SK-N-SH treated with all-trans-retinoic acid at 6 μM for 48 hours (cell line): Measurements from ENCODE around the gene TDRD9.

Experiments used
- ATAC-seq: fragments of 200-7000 bp; cut with Tn5 transposase; 3 replicates; pipeline ENCODE4 v1.9.1; 2020; ENCODE audit warnings: mild to moderate bottlenecking, moderate library complexity
- ARNTL ChIP-seq: fragments of 450-650 bp; formaldehyde crosslinking; IDR thresholded peaks from 2 replicates; pipeline ENCODE4 v1.5.0; 2020; ENCODE audit warnings: low read depth, mild to moderate bottlenecking, moderate library complexity, borderline replicate concordance
- BACH2 ChIP-seq: fragments of 250-450 bp; sonication (Bioruptor Pico); IDR thresholded peaks from 2 replicates; pipeline ENCODE4 v1.9.0; 2021; ENCODE audit warnings: mild to moderate bottlenecking, borderline replicate concordance
- CREB5 ChIP-seq: fragments of 250-450 bp; sonication (Bioruptor Pico); IDR thresholded peaks from 2 replicates; pipeline ENCODE4 v1.5.1; 2020; ENCODE audit warnings: low read depth, mild to moderate bottlenecking, moderate library complexity
- CSDC2 ChIP-seq: fragments of 250-450 bp; sonication (Bioruptor Pico); IDR thresholded peaks from 2 replicates; pipeline ENCODE4 v1.5.0; 2020; ENCODE audit warnings: mild to moderate bottlenecking, moderate library complexity
- ESRRG ChIP-seq: fragments of 250-450 bp; sonication (Bioruptor Pico); IDR thresholded peaks from 2 replicates; pipeline ENCODE4 v1.6.1; 2021; ENCODE audit warnings: mild to moderate bottlenecking
- GLIS3 ChIP-seq: fragments of 250-450 bp; sonication (Bioruptor Pico); IDR thresholded peaks from 2 replicates; pipeline ENCODE4 v1.5.0; 2020; ENCODE audit warnings: mild to moderate bottlenecking, moderate library complexity
- ISL1 ChIP-seq: fragments of 250-450 bp; sonication (Bioruptor Pico); IDR thresholded peaks from 2 replicates; pipeline ENCODE4 v2.1.2; 2022; ENCODE audit warnings: mild to moderate bottlenecking, moderate library complexity
- PATZ1 ChIP-seq: fragments of 250-450 bp; sonication (Bioruptor Pico); IDR thresholded peaks from 2 replicates; pipeline ENCODE4 v1.8.0; 2020; ENCODE audit warnings: mild to moderate bottlenecking, moderate library complexity, borderline replicate concordance
- POU6F1 ChIP-seq: fragments of 250-450 bp; sonication (Bioruptor Pico); IDR thresholded peaks from 2 replicates; pipeline ENCODE4 v1.8.0; 2021; ENCODE audit warnings: low read depth, mild to moderate bottlenecking, moderate library complexity, borderline replicate concordance
- PPARA ChIP-seq: fragments of 250-450 bp; sonication (Bioruptor Pico); IDR thresholded peaks from 2 replicates; pipeline ENCODE4 v1.5.0; 2020; ENCODE audit warnings: mild to moderate bottlenecking, borderline replicate concordance
- RARB ChIP-seq: fragments of 250-450 bp; sonication (Bioruptor Pico); IDR thresholded peaks from 2 replicates; pipeline ENCODE4 v1.8.0; 2021; ENCODE audit warnings: mild to moderate bottlenecking, moderate library complexity
- SNAI2 ChIP-seq: fragments of 250-450 bp; sonication (Bioruptor Pico); IDR thresholded peaks from 2 replicates; pipeline ENCODE4 v1.5.0; 2020; ENCODE audit warnings: mild to moderate bottlenecking, moderate library complexity
- TCF4 ChIP-seq: fragments of 250-450 bp; sonication (Bioruptor Pico); IDR thresholded peaks from 2 replicates; pipeline ENCODE4 v1.8.0; 2021; ENCODE audit warnings: mild to moderate bottlenecking, moderate library complexity, borderline replicate concordance
- TOX ChIP-seq: fragments of 250-450 bp; sonication (Bioruptor Pico); IDR thresholded peaks from 2 replicates; pipeline ENCODE4 v1.8.0; 2021; ENCODE audit warnings: mild to moderate bottlenecking, moderate library complexity, borderline replicate concordance
- ZC3H10 ChIP-seq: fragments of 250-450 bp; sonication (Bioruptor Pico); IDR thresholded peaks from 2 replicates; pipeline ENCODE4 v1.5.1; 2021; ENCODE audit warnings: mild to moderate bottlenecking, moderate library complexity
- ZFP3 ChIP-seq: fragments of 250-450 bp; sonication (Bioruptor Pico); IDR thresholded peaks from 2 replicates; pipeline ENCODE4 v1.5.0; 2020; ENCODE audit warnings: mild to moderate bottlenecking, moderate library complexity
- ZFP30 ChIP-seq: fragments of 450-650 bp; formaldehyde crosslinking; IDR thresholded peaks from 2 replicates; pipeline ENCODE4 v1.5.0; 2022; ENCODE audit warnings: mild to moderate bottlenecking, moderate library complexity
- ZNF565 ChIP-seq: fragments of 450-650 bp; formaldehyde crosslinking; conservative IDR thresholded peaks from 2 replicates; pipeline ENCODE4 v1.5.0; 2020; ENCODE audit warnings: low read depth, mild to moderate bottlenecking, moderate library complexity
- ZNF70 ChIP-seq: fragments of 450-650 bp; formaldehyde crosslinking; IDR thresholded peaks from 2 replicates; pipeline ENCODE4 v1.5.0; 2020; ENCODE audit warnings: mild to moderate bottlenecking, moderate library complexity
- ZNF8 ChIP-seq: fragments of 450-650 bp; formaldehyde crosslinking; IDR thresholded peaks from 2 replicates; pipeline ENCODE4 v1.5.0; 2020; ENCODE audit warnings: mild to moderate bottlenecking, moderate library complexity

Gene TDRD9

DNA sequence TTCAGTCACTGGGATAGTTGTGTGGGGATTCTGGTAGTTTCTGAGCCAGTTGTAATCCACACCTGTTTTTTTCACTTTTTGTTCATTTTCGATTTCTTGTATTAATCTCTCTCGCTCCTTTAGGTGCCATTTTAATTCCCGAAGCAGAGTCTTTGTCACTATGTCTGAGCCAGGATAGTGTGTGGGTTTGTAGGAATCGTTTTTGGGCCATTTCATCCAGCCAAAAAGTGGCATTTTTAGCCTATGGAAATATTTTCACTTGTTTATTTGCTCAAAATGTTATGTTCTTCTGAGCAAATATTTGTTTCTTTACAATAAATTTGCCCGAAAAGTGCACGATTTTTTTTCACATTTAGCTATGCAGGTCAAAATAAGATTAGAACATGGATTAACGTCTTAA lies 13.2 kb downstream of the TDRD9 start:
- no peak for ATAC-seq
- TF ChIP-seq SNAI2 (CRISPR knock-in tag) (no peak), TOX (CRISPR knock-in tag) (no peak), PATZ1 (CRISPR knock-in tag) (no peak), TCF4 (CRISPR knock-in tag) (no peak), ZNF70 (CRISPR knock-in tag) (no peak)

GRCh38 chr14:103941973-103942736 lies 13.9 kb downstream of the TDRD9 start, which contains the start of gene RD3L:
Gene RD3L, minus strand, starts transcription at chr14:103942529. Its CDS starts 834 bp downstream, at chr14:103941695.
- no peak for ATAC-seq
- TF ChIP-seq ISL1 (CRISPR knock-in tag) (no peak), ZNF70 (CRISPR knock-in tag) (no peak), ZNF565 (no peak), ZC3H10 (CRISPR knock-in tag) (no peak), ESRRG (no peak), GLIS3 (CRISPR knock-in tag) (no peak), ZFP3 (CRISPR knock-in tag) (no peak), ZNF8 (CRISPR knock-in tag) (no peak), ZFP30 (CRISPR knock-in tag) (no peak), BACH2 (CRISPR knock-in tag) (no peak), PPARA (CRISPR knock-in tag) (no peak), CREB5 (no peak)
- TF ChIP-seq, all 23 proteins: peak for 0

DNA sequence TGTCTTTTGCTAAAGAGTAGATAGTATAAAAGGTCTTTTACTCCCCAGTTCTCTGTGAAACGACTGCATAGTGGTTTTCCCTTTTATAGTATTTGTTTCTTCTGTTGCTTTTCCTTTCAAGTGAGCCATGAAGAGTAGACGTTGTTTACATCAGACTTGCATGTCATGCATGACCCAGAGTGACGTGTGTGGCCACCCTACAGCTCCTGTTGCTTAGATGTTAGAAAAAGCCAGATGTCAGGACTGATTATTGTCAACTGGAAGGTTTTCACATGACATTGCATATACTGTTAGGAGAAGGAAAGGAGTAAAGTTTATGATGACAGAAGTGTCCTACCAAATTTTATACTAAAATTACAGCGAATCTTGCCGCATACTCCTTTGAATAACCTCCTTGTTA lies 15.4 kb downstream of the TDRD9 start:
- no peak for TF ChIP-seq ZNF565
- no peak for TF ChIP-seq ARNTL (CRISPR knock-in tag)
- no peak for TF ChIP-seq ZNF70 (CRISPR knock-in tag)
- no peak for TF ChIP-seq CREB5
- no peak for TF ChIP-seq ZC3H10 (CRISPR knock-in tag)
- TF ChIP-seq POU6F1, result no peak
- TF ChIP-seq SNAI2 (CRISPR knock-in tag), result no peak
- ATAC-seq, result no peak

- no peak for ATAC-seq
- no peak for TF ChIP-seq TCF4 (CRISPR knock-in tag)
- TF ChIP-seq, all 23 proteins: peak for 0
These were observed 18.7 kb downstream of the TDRD9 start for GRCh38 chr14:103946975-103947374.

DNA sequence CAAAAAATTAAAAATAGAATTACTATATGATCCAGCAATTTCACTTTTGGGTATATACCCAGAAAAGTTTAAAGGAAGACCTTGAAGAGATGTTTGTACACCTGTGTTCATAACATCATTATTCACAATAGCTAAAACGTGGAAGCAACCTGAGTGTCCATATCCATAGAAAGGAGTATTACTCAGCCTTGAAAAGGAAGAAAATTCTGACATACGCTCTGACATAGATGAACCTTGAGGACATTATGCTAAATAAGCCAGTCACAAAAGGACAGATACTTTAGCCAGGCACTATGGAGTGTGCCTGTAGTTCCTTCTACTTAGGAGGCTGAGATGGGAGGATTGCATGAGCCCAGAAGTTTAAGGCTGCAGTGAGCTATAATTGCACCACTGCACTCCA lies 20.2 kb downstream of the TDRD9 start:
- ATAC-seq, result no peak
- no peak for TF ChIP-seq ZC3H10 (CRISPR knock-in tag)
- no peak for TF ChIP-seq GLIS3 (CRISPR knock-in tag)
- TF ChIP-seq ZFP30 (CRISPR knock-in tag), result no peak
- no peak for TF ChIP-seq ZFP3 (CRISPR knock-in tag)
- TF ChIP-seq ZNF565, result no peak
- no peak for TF ChIP-seq ZNF8 (CRISPR knock-in tag)
- TF ChIP-seq CSDC2, result no peak
- TF ChIP-seq ESRRG, result no peak
- no peak for TF ChIP-seq CREB5
- no peak for TF ChIP-seq RARB (CRISPR knock-in tag)
- TF ChIP-seq BACH2 (CRISPR knock-in tag), result no peak
- no peak for TF ChIP-seq PATZ1 (CRISPR knock-in tag)
